Measurements from ENCODE around the gene RNF126.

- no peak for TF ChIP-seq SMC3 (conservative IDR thresholded peaks at IDR 0.05; ENCODE audit: poor library complexity)
- TF ChIP-seq CTCF (IDR thresholded peaks at IDR 0.05; ENCODE audit: poor library complexity, severe bottlenecking) = no peak
- TF ChIP-seq REST (IDR thresholded peaks at IDR 0.05; ENCODE audit: borderline replicate concordance) = no peak
- TF ChIP-seq TAF1 (IDR thresholded peaks at IDR 0.05; ENCODE audit: low read depth) = no peak
- no peak for TF ChIP-seq MXI1 (conservative IDR thresholded peaks at IDR 0.05; ENCODE audit: poor library complexity, severe bottlenecking)
- no peak for TF ChIP-seq EZH2 (IDR thresholded peaks at IDR 0.05; ENCODE audit: borderline replicate concordance, insufficient read depth, low read length, poor library complexity, severe bottlenecking)
Observed at GRCh38 chr19:645912-646778, 16.9 kb downstream of the RNF126 start.

Data from neural cell (in vitro differentiated cells).